Panc1 (cell line): ENCODE measurements around the gene RNF212.

ENCODE experiments used
- CTCF ChIP-seq: fragments of 450-650 bp; IDR thresholded peaks from 2 replicates; pipeline ENCODE4 v1.5.1; 2017; ENCODE audit warnings: mild to moderate bottlenecking
- REST ChIP-seq, 2 experiments: IDR thresholded peaks; 2 replicates each; pipeline ENCODE4 v1.6.1; 2011 to 2012; ENCODE audit warnings: low read depth in 2 of 2, control low read depth in 1 of 2, low read length in 1 of 2, mild to moderate bottlenecking in 1 of 2, moderate library complexity in 1 of 2; ENCODE audit not compliant: insufficient read depth in 1 of 2

GRCh38 chr4:1062419-1062818 is 50.9 kb downstream of the RNF212 start:
- TF ChIP-seq CTCF (no peak), REST (IDR thresholded peaks at IDR 0.05; ENCODE audit: insufficient read depth in 1 of 2, low read depth in 2 of 2, low read length in 1 of 2) (no peak)
